Chondrocyte (in vitro differentiated cells): Measurements from ENCODE around the gene PAGE1. TPM values are rescaled to one million over a fixed set of nuclear protein-coding genes. Genes with fewer than 3 reads are reported as not detected.

Source experiments
- DNase-seq: peaks from one replicate; pipeline ENCODE4 v3.0.0; 2021; ENCODE audit warnings: mixed read lengths, low spot score
- H3K27ac Mint-ChIP-seq: one replicate; pipeline ENCODE4 v1.8.0; 2021; ENCODE audit warnings: mild to moderate bottlenecking, moderate library complexity, mixed read lengths; ENCODE audit not compliant: unreplicated experiment
- H3K27me3 Mint-ChIP-seq: 2 replicates; pipeline ENCODE4 v1.8.0; 2021; ENCODE audit warnings: low read depth, mixed read lengths
- H3K36me3 Mint-ChIP-seq: 2 replicates; pipeline ENCODE4 v1.8.0; 2021; ENCODE audit warnings: low read depth, mixed read lengths
- H3K4me1 Mint-ChIP-seq: 2 replicates; pipeline ENCODE4 v1.8.0; 2021; ENCODE audit warnings: low read depth, mild to moderate bottlenecking, mixed read lengths
- H3K4me3 Mint-ChIP-seq: one replicate; pipeline ENCODE4 v1.8.0; 2021; ENCODE audit warnings: mild to moderate bottlenecking, moderate library complexity, mixed read lengths; ENCODE audit not compliant: unreplicated experiment
- H3K9me3 Mint-ChIP-seq: 2 replicates; pipeline ENCODE4 v1.8.0; 2021; ENCODE audit warnings: low read depth, mixed read lengths
- total RNA-seq: library from RNA; stranded (reverse); gene quantifications from 3 replicates; pipeline ENCODE4 v1.2.1, GENCODE V29; 2021
- TF ChIP-seq, protein P1 (sequence below): fragments of 200-600 bp; sonication (generic); IDR thresholded peaks from 2 replicates; pipeline ENCODE4 v1.5.0; 2021; ENCODE audit warnings: antibody characterized with exemption, mild to moderate bottlenecking, moderate library complexity

Gene PAGE1
- total RNA-seq, 1 donor from 2014 or later, result not detected

DNA sequence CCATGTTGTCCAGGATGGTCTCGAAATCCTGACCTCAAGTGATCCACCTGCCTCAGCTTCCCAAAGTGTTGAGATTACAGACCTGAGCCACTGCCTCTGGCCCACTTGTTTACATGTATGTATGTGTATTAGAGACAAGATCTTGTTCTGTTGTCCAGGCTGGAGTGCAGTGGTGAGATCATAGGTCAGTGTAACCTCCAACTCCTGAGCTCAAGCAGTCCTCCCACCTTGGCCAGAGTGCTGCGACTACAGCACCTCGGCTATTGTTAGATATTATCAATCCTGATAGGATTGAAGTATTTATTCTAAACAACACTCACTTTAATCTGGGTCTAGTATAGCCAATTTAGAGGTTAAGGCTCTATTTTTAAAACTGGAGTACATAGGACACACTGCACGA is 36.0 kb downstream of the PAGE1 start:
- TF ChIP-seq, protein P1, sequence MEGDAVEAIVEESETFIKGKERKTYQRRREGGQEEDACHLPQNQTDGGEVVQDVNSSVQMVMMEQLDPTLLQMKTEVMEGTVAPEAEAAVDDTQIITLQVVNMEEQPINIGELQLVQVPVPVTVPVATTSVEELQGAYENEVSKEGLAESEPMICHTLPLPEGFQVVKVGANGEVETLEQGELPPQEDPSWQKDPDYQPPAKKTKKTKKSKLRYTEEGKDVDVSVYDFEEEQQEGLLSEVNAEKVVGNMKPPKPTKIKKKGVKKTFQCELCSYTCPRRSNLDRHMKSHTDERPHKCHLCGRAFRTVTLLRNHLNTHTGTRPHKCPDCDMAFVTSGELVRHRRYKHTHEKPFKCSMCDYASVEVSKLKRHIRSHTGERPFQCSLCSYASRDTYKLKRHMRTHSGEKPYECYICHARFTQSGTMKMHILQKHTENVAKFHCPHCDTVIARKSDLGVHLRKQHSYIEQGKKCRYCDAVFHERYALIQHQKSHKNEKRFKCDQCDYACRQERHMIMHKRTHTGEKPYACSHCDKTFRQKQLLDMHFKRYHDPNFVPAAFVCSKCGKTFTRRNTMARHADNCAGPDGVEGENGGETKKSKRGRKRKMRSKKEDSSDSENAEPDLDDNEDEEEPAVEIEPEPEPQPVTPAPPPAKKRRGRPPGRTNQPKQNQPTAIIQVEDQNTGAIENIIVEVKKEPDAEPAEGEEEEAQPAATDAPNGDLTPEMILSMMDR, result no peak
- Mint-ChIP-seq H3K4me1 (no peaks in the 10 kb centered on the region), H3K36me3 (no peaks in the 10 kb centered on the region), H3K9me3 (peaks cover 17% of the 10 kb centered on the region), H3K27me3 (peaks cover 2% of the 10 kb centered on the region), H3K4me3 (no peak overlapping the region), H3K27ac (no peak overlapping the region)
- DNase-seq, result no peak

DNA sequence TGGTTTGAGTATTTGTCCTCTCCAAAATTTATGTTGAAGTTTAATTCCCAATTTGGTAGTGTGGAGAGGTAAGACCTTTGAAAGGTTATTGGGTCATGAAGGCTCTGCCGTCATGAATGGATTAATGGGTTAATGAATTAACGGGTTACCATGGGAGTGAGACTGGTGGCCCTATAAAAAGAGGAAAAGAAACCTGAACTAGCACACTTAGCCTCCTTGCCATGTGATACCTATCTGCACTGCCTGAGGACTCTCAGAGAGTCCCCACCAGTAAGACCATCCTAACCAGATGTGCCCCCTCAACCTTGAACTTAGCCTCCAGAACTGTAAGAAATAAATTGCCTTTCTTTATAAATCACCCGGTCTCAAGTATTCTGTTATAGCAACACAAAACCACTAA is 39.3 kb downstream of the PAGE1 start:
- H3K4me3 Mint-ChIP-seq, result no peak overlapping the region
- no peak overlapping the region for H3K27ac Mint-ChIP-seq
- H3K9me3 Mint-ChIP-seq, result peaks cover 14% of the 10 kb centered on the region

DNA sequence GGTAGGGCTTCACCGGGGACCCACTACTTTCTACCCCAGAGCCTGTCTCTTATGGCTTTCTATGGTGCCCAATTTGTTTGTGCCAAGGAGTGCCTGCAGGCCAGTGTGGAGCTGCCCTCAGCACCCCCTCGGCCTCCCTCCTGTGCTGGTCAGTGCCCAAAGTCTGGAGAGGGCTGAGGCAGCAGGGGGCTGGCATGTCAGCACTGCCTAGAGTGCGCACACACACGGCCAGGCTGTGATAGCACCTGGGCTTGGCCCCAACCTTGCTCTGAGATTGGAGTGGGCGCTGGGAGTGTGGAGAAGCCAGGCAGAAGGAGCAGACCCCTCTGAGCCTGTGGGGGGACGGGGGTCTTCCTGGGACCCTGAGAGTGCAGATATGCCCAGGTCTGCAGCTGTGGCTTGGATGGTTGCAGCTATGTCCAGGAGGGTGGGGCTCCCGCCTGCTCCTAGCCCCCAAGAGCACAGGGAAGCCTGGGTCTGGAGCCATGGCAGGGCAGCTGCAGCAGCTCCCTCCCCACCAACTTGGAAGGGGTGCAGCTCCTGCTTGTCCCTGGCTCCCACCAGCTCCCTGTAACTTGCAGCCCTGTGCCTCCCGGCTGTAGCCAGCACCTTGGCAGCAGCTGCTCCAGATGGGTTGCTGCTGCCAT is 50.7 kb downstream of the PAGE1 start:
- no peak overlapping the region for H3K4me3 Mint-ChIP-seq
- H3K27ac Mint-ChIP-seq, result no peak overlapping the region
- peak; percentile 78 for DNase-seq
- no peaks in the 10 kb centered on the region for H3K4me1 Mint-ChIP-seq
- H3K27me3 Mint-ChIP-seq, result no peaks in the 10 kb centered on the region
- TF ChIP-seq, protein P1, result no peak
- peaks cover 3% of the 10 kb centered on the region for H3K9me3 Mint-ChIP-seq
- no peaks in the 10 kb centered on the region for H3K36me3 Mint-ChIP-seq

More for the DNA sequence above, 39.3 kb downstream of the PAGE1 start:
- TF ChIP-seq, protein P1, result no peak
- no peak for DNase-seq
- Mint-ChIP-seq H3K36me3 (no peaks in the 10 kb centered on the region), H3K27me3 (peaks cover 2% of the 10 kb centered on the region), H3K4me1 (no peaks in the 10 kb centered on the region)

Other genes with a start within 250 kb of the PAGE1 start
- not detected in 3 replicates for gene GAGE12C, start 163.8 kb downstream of the PAGE1 start, total RNA-seq
- not detected in 3 replicates for gene GAGE12D, start 154.3 kb downstream of the PAGE1 start, total RNA-seq
- gene GAGE12E, start 144.7 kb downstream of the PAGE1 start, total RNA-seq, result not detected in 3 replicates
- gene GAGE12F, start 135.1 kb downstream of the PAGE1 start, total RNA-seq, result not detected in 3 replicates
- not detected in 3 replicates for gene GAGE12G, start 125.6 kb downstream of the PAGE1 start, total RNA-seq
- gene GAGE12H, start 116.0 kb downstream of the PAGE1 start, total RNA-seq, result not detected in 3 replicates
- gene GAGE2A, start 106.5 kb downstream of the PAGE1 start, total RNA-seq, result not detected in 3 replicates
- not detected in 3 replicates for gene GAGE1, start 97.0 kb downstream of the PAGE1 start, total RNA-seq
- gene PAGE4, start 133.3 kb upstream of the PAGE1 start, total RNA-seq, result not detected in 3 replicates
- 2.8 to 3.4 TPM (median 3.2 TPM) in 3 replicates for gene USP27X, start 183.5 kb upstream of the PAGE1 start, total RNA-seq
- 11.8 to 17.9 TPM (median 12.4 TPM) in 3 replicates for gene CLCN5, start 226.6 kb upstream of the PAGE1 start, total RNA-seq